IPS-15b (cell line): ENCODE data around the gene LRRTM3.

Experiments used
- H3K27me3 ChIP-seq: one replicate; pipeline ENCODE4 v1.6.1; 2013; ENCODE audit warnings: low read length; ENCODE audit not compliant: control insufficient read depth, insufficient read depth
- H3K36me3 ChIP-seq: one replicate; pipeline ENCODE4 v1.6.1; 2013; ENCODE audit warnings: low read length; ENCODE audit not compliant: control insufficient read depth, insufficient read depth
- H3K4me1 ChIP-seq: one replicate; pipeline ENCODE4 v1.6.1; 2013; ENCODE audit warnings: mild to moderate bottlenecking, low read length; ENCODE audit not compliant: control insufficient read depth, insufficient read depth
- H3K4me3 ChIP-seq: one replicate; pipeline ENCODE4 v1.5.1; 2013; ENCODE audit warnings: low read depth, low read length
- H3K9ac ChIP-seq: one replicate; pipeline ENCODE4 v1.6.1; 2013; ENCODE audit warnings: low read depth, mild to moderate bottlenecking, low read length
- H3K9me3 ChIP-seq: one replicate; pipeline ENCODE4 v1.6.1; 2013; ENCODE audit warnings: mild to moderate bottlenecking, low read length; ENCODE audit not compliant: control insufficient read depth, insufficient read depth

Gene LRRTM3

DNA sequence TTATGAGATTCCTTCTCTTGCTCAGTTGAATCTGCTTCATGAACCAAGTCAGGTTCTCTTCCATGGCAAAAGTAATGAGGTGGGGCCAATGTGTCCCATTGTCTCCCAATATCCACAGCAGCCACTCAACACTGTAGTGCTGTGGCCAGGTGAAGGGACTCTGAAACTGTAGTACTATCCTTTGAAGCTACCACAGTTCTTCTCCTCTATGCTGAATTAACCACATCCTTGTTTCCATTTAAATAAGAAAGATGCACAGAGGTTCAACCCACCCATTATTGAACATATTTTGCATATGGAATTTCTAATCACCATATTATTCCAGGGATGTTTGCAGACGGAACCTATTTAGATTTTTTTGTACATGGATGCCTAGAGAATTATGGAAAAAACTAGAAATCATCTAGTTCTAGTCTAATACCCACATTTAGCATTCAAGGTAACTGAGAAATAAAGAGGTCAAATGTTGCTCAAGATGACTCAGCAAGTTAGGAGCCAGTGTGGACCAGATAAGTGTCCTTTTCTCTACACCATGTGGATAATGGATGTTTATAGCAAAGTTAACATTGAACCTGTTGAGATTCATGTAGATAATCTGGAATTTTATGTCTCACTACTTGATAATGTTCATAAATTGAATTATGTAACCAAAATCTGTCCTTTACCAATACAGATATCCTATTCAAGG, 64.5 kb downstream of the LRRTM3 start:
- no peaks in the 10 kb centered on the region for H3K4me1 ChIP-seq

DNA sequence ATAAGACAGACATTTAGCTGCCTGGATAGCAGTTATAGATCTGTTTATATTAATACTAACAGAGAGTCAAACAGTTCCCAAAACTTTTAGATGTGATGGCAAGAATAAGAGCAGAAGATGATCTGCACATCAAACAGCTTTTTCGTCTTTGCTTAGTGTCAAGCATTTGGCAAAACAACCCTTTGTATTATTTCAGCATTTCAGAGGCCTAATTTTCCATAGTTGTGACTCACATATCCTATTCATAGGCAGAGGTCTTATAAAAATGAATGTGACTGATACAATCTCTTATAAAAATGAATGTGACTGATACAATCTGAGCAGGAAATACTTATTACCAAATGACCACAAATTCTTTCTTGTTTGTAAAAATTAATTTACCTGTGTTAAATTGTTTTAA, 71.2 kb downstream of the LRRTM3 start:
- no peaks in the 10 kb centered on the region for H3K36me3 ChIP-seq
- no peaks in the 10 kb centered on the region for H3K27me3 ChIP-seq
- no peaks in the 10 kb centered on the region for H3K9me3 ChIP-seq
- no peaks in the 10 kb centered on the region for H3K4me1 ChIP-seq
- H3K9ac ChIP-seq: no peak overlapping the region
- H3K4me3 ChIP-seq: no peak overlapping the region

More for the DNA sequence above, 64.5 kb downstream of the LRRTM3 start:
- no peaks in the 10 kb centered on the region for H3K36me3 ChIP-seq
- H3K27me3 ChIP-seq: no peaks in the 10 kb centered on the region
- H3K9me3 ChIP-seq: no peaks in the 10 kb centered on the region
- no peak overlapping the region for H3K4me3 ChIP-seq
- H3K9ac ChIP-seq: no peak overlapping the region

DNA sequence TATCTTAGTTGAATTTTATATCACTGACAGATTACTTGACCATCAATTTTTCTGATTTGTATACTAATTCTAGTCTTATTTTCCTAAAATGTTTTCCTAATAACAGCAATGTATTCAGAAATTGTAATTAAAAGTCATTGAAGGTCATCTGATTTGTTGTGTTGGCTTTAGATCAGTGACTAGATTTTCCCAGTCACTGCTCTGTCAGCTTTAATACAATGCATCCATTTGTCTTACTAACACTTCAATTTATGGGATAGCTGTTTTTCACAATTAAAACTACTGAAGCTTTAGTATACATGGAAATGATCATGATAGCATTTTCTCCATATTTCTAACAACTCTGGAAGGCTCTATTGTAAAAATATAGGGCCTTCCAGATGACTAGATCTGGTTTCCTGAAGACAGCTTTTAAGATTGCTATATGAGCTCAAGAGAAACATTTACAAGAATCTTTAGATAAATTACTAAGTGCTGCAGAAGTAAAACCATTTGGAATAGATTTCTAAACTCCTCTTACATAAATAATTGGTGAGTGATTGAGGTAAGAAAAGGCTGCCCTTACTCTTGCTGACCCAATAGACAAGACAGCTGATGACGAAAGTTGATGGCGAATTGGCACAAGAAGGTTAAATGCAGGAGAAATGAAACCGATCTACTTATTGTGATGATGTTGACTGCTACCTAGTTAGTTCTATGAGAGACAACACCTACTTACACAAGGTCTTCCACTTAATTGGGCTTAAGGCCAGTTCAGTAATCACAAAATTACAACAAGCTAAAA, 74.1 kb downstream of the LRRTM3 start:
- no peaks in the 10 kb centered on the region for H3K9me3 ChIP-seq
- H3K4me3 ChIP-seq: no peak overlapping the region
- no peak overlapping the region for H3K9ac ChIP-seq
- no peaks in the 10 kb centered on the region for H3K36me3 ChIP-seq
- H3K4me1 ChIP-seq: no peaks in the 10 kb centered on the region
- no peaks in the 10 kb centered on the region for H3K27me3 ChIP-seq

DNA sequence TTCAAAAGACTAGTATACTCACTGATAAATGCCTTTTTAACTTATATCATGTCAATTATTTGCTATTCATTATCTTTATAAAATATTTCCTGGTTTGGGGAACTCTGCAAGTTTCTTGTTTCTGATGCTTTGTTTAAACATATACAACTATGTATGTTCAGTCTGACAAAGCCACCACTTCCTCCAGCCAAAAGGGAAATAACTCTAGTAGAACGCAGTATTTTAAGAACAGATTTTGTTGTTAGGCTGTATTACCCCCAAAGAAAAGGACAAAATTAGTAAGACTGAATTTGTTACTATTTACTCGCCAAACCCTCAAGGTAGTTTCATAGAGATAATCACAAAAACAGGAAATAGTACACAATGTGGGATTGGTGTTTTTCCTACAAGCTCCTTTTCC, 78.9 kb downstream of the LRRTM3 start:
- no peaks in the 10 kb centered on the region for H3K27me3 ChIP-seq
- no peaks in the 10 kb centered on the region for H3K4me1 ChIP-seq
- H3K36me3 ChIP-seq: no peaks in the 10 kb centered on the region
- H3K9ac ChIP-seq: no peak overlapping the region
- H3K4me3 ChIP-seq: no peak overlapping the region
- H3K9me3 ChIP-seq: no peaks in the 10 kb centered on the region

DNA sequence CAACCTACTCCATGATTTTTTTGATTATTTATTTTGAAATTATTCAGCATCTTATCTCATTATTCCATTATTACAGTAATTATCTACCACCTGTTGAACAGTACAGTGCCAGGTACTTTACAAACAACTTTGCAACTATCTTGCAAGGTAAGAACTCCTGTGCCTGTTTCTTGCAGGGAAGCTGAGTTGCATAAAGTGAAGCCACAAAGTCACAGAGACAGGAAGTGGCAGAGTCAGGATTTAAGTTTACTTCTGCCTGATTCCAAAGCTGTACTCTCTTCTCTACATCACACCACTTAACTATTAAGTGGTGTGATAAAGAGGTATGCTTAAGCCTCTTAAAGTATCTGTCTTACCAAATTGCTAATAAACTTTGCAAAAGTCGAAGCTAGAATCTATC, 80.1 kb downstream of the LRRTM3 start:
- Histone ChIP-seq H3K9me3 (no peaks in the 10 kb centered on the region), H3K4me1 (no peaks in the 10 kb centered on the region), H3K9ac (no peak overlapping the region), H3K4me3 (no peak overlapping the region), H3K27me3 (no peaks in the 10 kb centered on the region), H3K36me3 (no peaks in the 10 kb centered on the region)

DNA sequence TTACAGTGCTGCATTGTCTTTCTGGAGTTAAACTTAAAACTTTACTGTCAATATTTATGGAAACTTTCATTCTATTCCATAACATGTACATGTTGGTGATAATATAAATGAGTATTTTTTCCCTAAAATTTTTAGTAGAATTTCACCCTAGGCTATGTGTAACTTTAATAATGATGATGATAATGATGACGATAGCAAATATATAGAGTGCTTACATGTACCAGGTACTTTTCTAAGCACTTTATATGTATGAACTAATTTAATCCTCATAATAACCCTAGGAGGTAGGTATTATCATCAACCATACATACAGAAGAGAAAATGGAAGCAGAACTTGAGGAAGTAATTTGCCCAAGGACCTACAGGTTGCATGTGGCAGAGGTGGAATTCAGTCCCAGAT, 85.6 kb downstream of the LRRTM3 start:
- no peaks in the 10 kb centered on the region for H3K36me3 ChIP-seq
- H3K9me3 ChIP-seq: no peaks in the 10 kb centered on the region
- no peaks in the 10 kb centered on the region for H3K4me1 ChIP-seq
- no peaks in the 10 kb centered on the region for H3K27me3 ChIP-seq
- no peak overlapping the region for H3K4me3 ChIP-seq
- H3K9ac ChIP-seq: no peak overlapping the region

DNA sequence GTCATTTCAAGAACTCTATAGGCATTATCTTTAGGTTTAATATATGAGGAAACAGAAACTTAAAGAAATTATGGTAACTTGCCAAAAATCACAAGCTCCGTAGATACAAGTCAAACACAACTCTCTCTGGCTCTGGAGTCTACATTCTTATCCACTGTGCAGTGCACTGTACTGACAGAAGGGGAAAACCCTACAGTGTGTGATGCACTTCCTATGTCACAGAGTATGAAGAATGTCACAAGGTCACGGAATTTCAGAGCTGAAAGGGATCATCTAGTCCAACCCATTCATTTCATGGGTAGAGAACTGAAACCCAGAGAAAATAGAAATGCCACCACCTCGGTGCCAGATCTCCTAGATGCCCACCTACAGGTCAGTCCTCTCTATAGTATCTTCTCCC, 86.1 kb downstream of the LRRTM3 start:
- no peaks in the 10 kb centered on the region for H3K9me3 ChIP-seq
- H3K36me3 ChIP-seq: no peaks in the 10 kb centered on the region
- no peaks in the 10 kb centered on the region for H3K4me1 ChIP-seq
- H3K4me3 ChIP-seq: no peak overlapping the region
- no peaks in the 10 kb centered on the region for H3K27me3 ChIP-seq
- H3K9ac ChIP-seq: no peak overlapping the region

DNA sequence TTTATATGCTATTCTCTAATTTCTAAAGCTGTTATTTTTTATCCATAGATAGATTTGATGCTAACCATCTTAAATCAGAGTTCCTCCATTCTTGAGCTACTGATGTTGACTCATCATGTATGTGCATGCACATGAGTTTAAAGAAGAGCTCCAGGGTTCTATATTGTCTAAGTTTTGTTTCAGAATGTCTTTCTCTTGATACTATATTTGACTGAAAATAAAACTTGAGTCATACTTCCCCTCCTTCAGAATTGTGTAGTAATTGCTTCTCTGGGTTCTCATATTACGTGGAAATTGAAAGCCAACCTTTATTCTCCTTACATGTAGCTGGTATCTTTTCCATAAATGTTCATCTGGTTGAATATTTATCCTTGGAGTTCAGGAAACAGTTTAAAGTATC, 89.4 kb downstream of the LRRTM3 start:
- no peaks in the 10 kb centered on the region for H3K27me3 ChIP-seq
- no peaks in the 10 kb centered on the region for H3K36me3 ChIP-seq
- no peaks in the 10 kb centered on the region for H3K9me3 ChIP-seq
- H3K4me1 ChIP-seq: no peaks in the 10 kb centered on the region
- no peak overlapping the region for H3K9ac ChIP-seq
- H3K4me3 ChIP-seq: no peak overlapping the region

DNA sequence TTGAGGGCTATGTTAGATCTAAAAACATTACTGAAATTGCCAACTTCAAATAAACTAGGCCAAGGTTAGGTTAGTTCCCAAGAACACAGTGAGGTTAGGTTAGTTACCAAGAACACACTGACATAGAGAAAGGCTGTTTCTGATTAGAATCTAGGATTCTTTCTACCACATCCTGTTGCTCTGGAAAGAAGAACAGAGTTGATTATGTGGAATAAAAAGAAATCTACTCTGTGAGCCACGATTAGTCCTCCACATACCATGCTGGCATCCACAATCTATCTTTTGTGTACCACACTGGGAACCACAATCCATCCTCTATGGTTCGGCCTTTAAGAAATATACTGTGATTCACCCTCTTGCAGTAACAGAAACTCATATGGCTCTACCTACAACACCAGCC, 91.4 kb downstream of the LRRTM3 start:
- Histone ChIP-seq H3K4me3 (no peak overlapping the region), H3K27me3 (no peaks in the 10 kb centered on the region), H3K36me3 (no peaks in the 10 kb centered on the region)

DNA sequence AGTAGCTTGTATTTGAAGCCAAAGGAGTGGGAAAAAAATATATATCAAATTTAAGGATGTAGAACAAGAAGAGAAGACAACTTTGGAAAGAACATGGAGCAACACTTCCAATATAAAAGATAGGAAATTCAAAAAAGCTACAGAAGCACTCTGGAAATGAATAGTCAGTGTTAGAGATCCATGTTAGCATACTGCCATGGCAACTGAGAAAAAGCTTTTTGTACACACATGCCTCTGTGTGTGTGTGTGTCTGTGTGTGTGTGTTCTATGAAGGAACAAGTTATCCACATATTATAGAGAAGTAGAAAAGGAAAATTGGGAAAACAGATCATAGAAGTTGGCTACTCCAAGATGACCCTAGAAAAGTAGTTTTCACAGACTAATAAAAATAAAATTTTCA, 96.3 kb downstream of the LRRTM3 start:
- Histone ChIP-seq H3K27me3 (no peaks in the 10 kb centered on the region), H3K36me3 (no peaks in the 10 kb centered on the region), H3K9ac (no peak overlapping the region), H3K9me3 (no peaks in the 10 kb centered on the region), H3K4me3 (no peak overlapping the region), H3K4me1 (no peaks in the 10 kb centered on the region)

More for the DNA sequence above, 91.4 kb downstream of the LRRTM3 start:
- Histone ChIP-seq H3K9ac (no peak overlapping the region), H3K4me1 (no peaks in the 10 kb centered on the region), H3K9me3 (no peaks in the 10 kb centered on the region)

DNA sequence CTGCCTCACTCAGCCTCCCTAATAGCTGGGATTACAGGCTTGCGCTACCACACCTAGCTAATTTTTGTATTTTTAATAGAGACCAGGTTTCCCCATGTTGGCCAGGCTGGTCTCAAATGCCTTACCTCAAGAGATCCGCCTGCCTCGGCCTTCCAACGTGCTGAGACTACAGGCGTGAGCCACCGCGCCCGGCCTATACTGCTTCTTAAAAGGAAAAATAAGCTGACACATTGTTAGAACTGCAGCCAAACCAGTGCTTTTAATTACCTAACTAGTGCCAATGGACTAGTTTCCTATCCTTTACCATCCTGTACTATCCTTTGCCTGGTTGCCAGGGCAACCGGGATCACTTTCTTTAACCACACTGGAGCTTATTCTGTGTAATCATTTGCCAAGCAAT, 108.0 kb downstream of the LRRTM3 start:
- no peaks in the 10 kb centered on the region for H3K27me3 ChIP-seq
- H3K9ac ChIP-seq: no peak overlapping the region
- no peaks in the 10 kb centered on the region for H3K4me1 ChIP-seq
- H3K9me3 ChIP-seq: no peaks in the 10 kb centered on the region
- H3K4me3 ChIP-seq: no peak overlapping the region
- H3K36me3 ChIP-seq: no peaks in the 10 kb centered on the region

DNA sequence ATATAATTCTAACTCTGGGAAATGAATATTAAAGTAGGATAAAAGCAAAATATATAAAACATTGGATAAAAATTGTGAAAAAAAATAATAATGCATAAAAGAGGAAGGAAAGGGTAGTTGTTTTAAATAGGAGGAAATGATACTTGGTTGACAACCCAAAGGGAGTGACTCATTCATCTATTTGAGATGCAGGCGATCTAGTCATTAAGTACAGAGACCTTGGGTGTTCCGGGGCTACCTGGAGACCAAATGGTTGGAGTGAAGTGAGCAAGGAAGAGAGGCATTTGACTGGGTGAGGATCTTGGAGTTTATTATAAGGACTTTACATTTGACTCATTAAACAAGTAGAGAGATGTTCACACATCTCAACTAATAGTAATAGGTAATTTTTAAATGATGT, 111.0 kb downstream of the LRRTM3 start:
- H3K9me3 ChIP-seq: no peaks in the 10 kb centered on the region
- no peak overlapping the region for H3K4me3 ChIP-seq
- H3K36me3 ChIP-seq: no peaks in the 10 kb centered on the region
- H3K9ac ChIP-seq: no peak overlapping the region
- H3K4me1 ChIP-seq: no peaks in the 10 kb centered on the region
- no peaks in the 10 kb centered on the region for H3K27me3 ChIP-seq
